Activated CD8-positive, alpha-beta T cell treated with anti-CD3 and anti-CD28 coated beads for 36 hours (primary cell): ENCODE results near the gene CILP2. TPM values are rescaled to one million over a fixed set of nuclear protein-coding genes. Genes with fewer than 3 reads are reported as not detected.

Experiments used
- ATAC-seq: fragments of 200-7000 bp; cut with Tn5 transposase; one replicate; pipeline ENCODE4 v1.10.0; 2021; ENCODE audit warnings: mild to moderate bottlenecking, moderate library complexity
- CTCF ChIA-PET: fragments of 350-600 bp; sonication (Branson Sonifier 250); formaldehyde crosslinking; loops from one replicate; lab custom pipeline; 2021; ENCODE audit warnings: antibody characterized with exemption; lab: Charles Lee
- POLR2A ChIA-PET: fragments of 350-600 bp; sonication (Branson Sonifier 250); formaldehyde crosslinking; loops from one replicate; lab custom pipeline; 2021; ENCODE audit warnings: antibody characterized with exemption; lab: Charles Lee
- DNase-seq: peaks from one replicate; pipeline ENCODE4 v3.0.0-alpha.2; 2020
- H3K27ac Mint-ChIP-seq: one replicate; pipeline ENCODE4 v1.8.0; 2021; ENCODE audit warnings: mild to moderate bottlenecking, mixed read lengths
- H3K27me3 Mint-ChIP-seq: one replicate; pipeline ENCODE4 v1.8.0; 2021; ENCODE audit warnings: mixed read lengths
- H3K36me3 Mint-ChIP-seq: one replicate; pipeline ENCODE4 v1.8.0; 2021; ENCODE audit warnings: low read depth, mixed read lengths
- H3K4me1 Mint-ChIP-seq: one replicate; pipeline ENCODE4 v1.8.0; 2021; ENCODE audit warnings: low read depth, mixed read lengths
- H3K4me3 Mint-ChIP-seq: one replicate; pipeline ENCODE4 v1.8.0; 2021; ENCODE audit warnings: mild to moderate bottlenecking, moderate library complexity, mixed read lengths
- H3K9me3 Mint-ChIP-seq: one replicate; pipeline ENCODE4 v1.8.0; 2021; ENCODE audit warnings: mixed read lengths
- CTCF ChIP-seq: fragments of 200-600 bp; IDR thresholded peaks from one replicate; pipeline ENCODE4 v1.8.0; 2022; ENCODE audit warnings: antibody characterized with exemption, mild to moderate bottlenecking
- intact Hi-C: fragments of 100-400 bp; cut with micrococcal nuclease; formaldehyde crosslinking; loops from one replicate; pipeline ENCODE4 v1.10.0; 2022
- total RNA-seq, 2 experiments: library from RNA; stranded (reverse); gene quantifications; one replicate each; pipeline ENCODE4 v1.2.3, GENCODE V29; 2021

CILP2 gene
- total RNA-seq, 2 experiments from 2014 or later, result 0.31 to 0.32 TPM

GRCh38 chr19:19526581-19527370 lies 11.3 kb upstream of the CILP2 start:
- peak overlapping the region; percentile 55 for H3K27ac Mint-ChIP-seq
- H3K27me3 Mint-ChIP-seq, result no peaks in the 10 kb centered on the region
- no peak for TF ChIP-seq CTCF
- CTCF ChIA-PET, result no interaction called here
- ATAC-seq (no peak), DNase-seq (peak; percentile 25)
- peaks cover 16% of the 10 kb centered on the region for H3K4me1 Mint-ChIP-seq
- H3K4me3 Mint-ChIP-seq, result no peak overlapping the region
- peaks cover 13% of the 10 kb centered on the region for H3K36me3 Mint-ChIP-seq
- no peaks in the 10 kb centered on the region for H3K9me3 Mint-ChIP-seq
- POLR2A ChIA-PET, result interaction anchor here (0.8 to 2.7 kb wide), 2 partner anchors 14 to 117 kb away, joined by 3 to 6 read pairs; partner anchors contain the start of gene GMIP
- intact Hi-C loops, result no loop called here

GRCh38 chr19:19527371-19527656 lies 10.8 kb upstream of the CILP2 start:
- TF ChIP-seq CTCF, result no peak
- no peak for DNase-seq
- H3K36me3 Mint-ChIP-seq, result peaks cover 16% of the 10 kb centered on the region
- ChIA-PET CTCF (interaction anchor here (1.3 kb wide), 1 partner anchor 27 kb away, joined by 3 read pairs; no protein-coding TSS in a partner anchor), POLR2A (interaction anchor here (0.8 to 2.7 kb wide), 2 partner anchors 13 to 116 kb away, joined by 3 to 6 read pairs; partner anchors contain the start of gene GMIP)
- intact Hi-C loops, result no loop called here
- H3K4me3 Mint-ChIP-seq, result no peak overlapping the region
- ATAC-seq, result no peak
- peaks cover 18% of the 10 kb centered on the region for H3K4me1 Mint-ChIP-seq
- H3K27ac Mint-ChIP-seq, result no peak overlapping the region
- no peaks in the 10 kb centered on the region for H3K27me3 Mint-ChIP-seq
- no peaks in the 10 kb centered on the region for H3K9me3 Mint-ChIP-seq

- Mint-ChIP-seq H3K4me3 (no peak overlapping the region), H3K27me3 (no peaks in the 10 kb centered on the region), H3K36me3 (peaks cover 12% of the 10 kb centered on the region), H3K4me1 (peaks cover 16% of the 10 kb centered on the region), H3K9me3 (no peaks in the 10 kb centered on the region), H3K27ac (no peak overlapping the region)
- DNase-seq (no peak), ATAC-seq (no peak)
- intact Hi-C loops, result no loop called here
- no peak for TF ChIP-seq CTCF
- ChIA-PET POLR2A (interaction anchor here (0.8 to 2.7 kb wide), 2 partner anchors 13 to 116 kb away, joined by 3 to 6 read pairs; partner anchors contain the start of gene GMIP), CTCF (interaction anchor here (1.3 kb wide), 1 partner anchor 26 kb away, joined by 3 read pairs; no protein-coding TSS in a partner anchor)
Observed at GRCh38 chr19:19527674-19528625, 10.1 kb upstream of the CILP2 start.

GRCh38 chr19:19528721-19529490 lies 9.2 kb upstream of the CILP2 start, which contains the start of gene YJEFN3:
Gene YJEFN3 (plus strand): TSS chr19:19528911. CDS start chr19:19528933, 22 bp downstream.
- H3K27me3 Mint-ChIP-seq, result no peaks in the 10 kb centered on the region
- DNase-seq, result no peak
- H3K4me1 Mint-ChIP-seq, result peaks cover 15% of the 10 kb centered on the region
- ChIA-PET CTCF (interaction anchor here (1.3 to 7.2 kb wide), 3 partner anchors 25 to 133 kb away, joined by 3 to 51 read pairs (median 3); partner anchors contain the start of gene GMIP), POLR2A (interaction anchor here (1.0 to 2.7 kb wide), 3 partner anchors 12 to 63 kb away, joined by 3 to 6 read pairs (median 6); partner anchors contain the start of gene NDUFA13)
- no peak within 1 kb of the TSS for H3K4me3 Mint-ChIP-seq
- H3K36me3 Mint-ChIP-seq, result peaks cover 10% of the 10 kb centered on the region
- no peak for ATAC-seq
- intact Hi-C loops, result no loop called here
- no peak within 1 kb of the TSS for H3K27ac Mint-ChIP-seq
- no peaks in the 10 kb centered on the region for H3K9me3 Mint-ChIP-seq
- TF ChIP-seq CTCF, result no peak
